C4-2B (cell line): ENCODE data around the gene IL32.
"Not testable (repeated sequence)": the region's sequence is repeated elsewhere in the genome, so short reads cannot be mapped to it uniquely, and the experiment has no call there.

Experiments
- ZFX ChIP-seq: fragments of 450-650 bp; IDR thresholded peaks from 2 replicates; pipeline ENCODE4 v1.6.1; 2017
- TF ChIP-seq, protein P1 (sequence below): fragments of 450-650 bp; conservative IDR thresholded peaks from 2 replicates; pipeline ENCODE4 v1.5.1; 2017; ENCODE audit warnings: mild to moderate bottlenecking

DNA sequence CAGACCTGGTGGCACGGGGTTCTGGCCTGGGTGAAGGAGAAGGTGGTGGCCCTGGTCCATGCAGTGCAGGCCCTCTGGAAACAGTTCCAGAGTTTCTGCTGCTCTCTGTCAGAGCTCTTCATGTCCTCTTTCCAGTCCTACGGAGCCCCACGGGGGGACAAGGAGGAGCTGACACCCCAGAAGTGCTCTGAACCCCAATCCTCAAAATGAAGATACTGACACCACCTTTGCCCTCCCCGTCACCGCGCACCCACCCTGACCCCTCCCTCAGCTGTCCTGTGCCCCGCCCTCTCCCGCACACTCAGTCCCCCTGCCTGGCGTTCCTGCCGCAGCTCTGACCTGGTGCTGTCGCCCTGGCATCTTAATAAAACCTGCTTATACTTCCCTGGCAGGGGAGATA, 3.7 kb downstream of the IL32 start:
- TF ChIP-seq, protein P1, sequence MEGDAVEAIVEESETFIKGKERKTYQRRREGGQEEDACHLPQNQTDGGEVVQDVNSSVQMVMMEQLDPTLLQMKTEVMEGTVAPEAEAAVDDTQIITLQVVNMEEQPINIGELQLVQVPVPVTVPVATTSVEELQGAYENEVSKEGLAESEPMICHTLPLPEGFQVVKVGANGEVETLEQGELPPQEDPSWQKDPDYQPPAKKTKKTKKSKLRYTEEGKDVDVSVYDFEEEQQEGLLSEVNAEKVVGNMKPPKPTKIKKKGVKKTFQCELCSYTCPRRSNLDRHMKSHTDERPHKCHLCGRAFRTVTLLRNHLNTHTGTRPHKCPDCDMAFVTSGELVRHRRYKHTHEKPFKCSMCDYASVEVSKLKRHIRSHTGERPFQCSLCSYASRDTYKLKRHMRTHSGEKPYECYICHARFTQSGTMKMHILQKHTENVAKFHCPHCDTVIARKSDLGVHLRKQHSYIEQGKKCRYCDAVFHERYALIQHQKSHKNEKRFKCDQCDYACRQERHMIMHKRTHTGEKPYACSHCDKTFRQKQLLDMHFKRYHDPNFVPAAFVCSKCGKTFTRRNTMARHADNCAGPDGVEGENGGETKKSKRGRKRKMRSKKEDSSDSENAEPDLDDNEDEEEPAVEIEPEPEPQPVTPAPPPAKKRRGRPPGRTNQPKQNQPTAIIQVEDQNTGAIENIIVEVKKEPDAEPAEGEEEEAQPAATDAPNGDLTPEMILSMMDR, result not testable (repeated sequence)
- TF ChIP-seq ZFX, result not testable (repeated sequence)
